Activated gamma-delta T cell (primary cell): ENCODE results near the gene C19orf25.
"Not testable (repeated sequence)": the region's sequence is repeated elsewhere in the genome, so short reads cannot be mapped to it uniquely, and the experiment has no call there.

ENCODE experiments used
- DNase-seq: peaks from one replicate; lab custom pipeline; 2025; lab: John Stamatoyannopoulos, UW
- total RNA-seq, 2 donors: gene quantifications; one replicate each; lab custom pipeline; 2026; lab: John Stamatoyannopoulos, UW

The C19orf25 gene
- 45.7 to 47.7 reads per million in 2 donors for total RNA-seq

- DNase-seq, result peak; percentile 79
Observed at GRCh38 chr19:1478934-1479707, at the start of gene C19orf25. C19orf25 (minus strand) TSS chr19:1479215; CDS start chr19:1478903, 312 bp downstream.

DNA sequence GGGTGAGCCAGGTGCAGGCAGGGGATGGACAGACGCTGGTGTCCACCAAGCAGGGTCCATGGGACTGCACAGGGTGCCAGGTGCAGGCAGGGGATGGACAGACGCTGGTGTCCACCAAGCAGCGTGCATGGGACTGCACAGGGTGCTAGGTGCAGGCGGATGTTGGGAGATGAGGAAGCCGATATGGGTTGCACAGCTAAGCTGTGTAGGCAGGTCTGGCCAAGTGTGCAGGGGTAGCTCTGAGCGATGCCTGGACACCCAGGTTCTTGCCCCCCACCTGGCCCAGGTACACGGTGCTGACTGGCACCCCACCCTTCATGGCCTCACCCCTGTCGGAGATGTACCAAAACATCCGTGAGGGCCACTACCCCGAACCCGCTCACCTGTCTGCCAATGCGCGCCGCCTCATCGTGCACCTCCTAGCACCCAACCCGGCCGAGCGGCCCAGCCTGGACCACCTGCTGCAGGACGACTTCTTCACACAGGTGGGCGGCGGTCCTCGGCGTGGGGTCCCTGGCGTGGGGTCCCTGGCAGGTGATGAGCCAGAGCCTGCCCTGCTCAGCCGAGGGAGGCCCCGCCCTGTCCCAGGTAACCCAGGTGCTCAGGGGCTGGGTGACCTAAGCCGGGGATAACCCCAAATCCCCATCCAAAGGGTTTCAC is 48.8 kb upstream of the C19orf25 start:
- no peak for DNase-seq

- no peak for DNase-seq
Observed at GRCh38 chr19:1526979-1527649, 48.1 kb upstream of the C19orf25 start.

- DNase-seq, result no peak
Observed at GRCh38 chr19:1526066-1526778, 47.2 kb upstream of the C19orf25 start.

DNA sequence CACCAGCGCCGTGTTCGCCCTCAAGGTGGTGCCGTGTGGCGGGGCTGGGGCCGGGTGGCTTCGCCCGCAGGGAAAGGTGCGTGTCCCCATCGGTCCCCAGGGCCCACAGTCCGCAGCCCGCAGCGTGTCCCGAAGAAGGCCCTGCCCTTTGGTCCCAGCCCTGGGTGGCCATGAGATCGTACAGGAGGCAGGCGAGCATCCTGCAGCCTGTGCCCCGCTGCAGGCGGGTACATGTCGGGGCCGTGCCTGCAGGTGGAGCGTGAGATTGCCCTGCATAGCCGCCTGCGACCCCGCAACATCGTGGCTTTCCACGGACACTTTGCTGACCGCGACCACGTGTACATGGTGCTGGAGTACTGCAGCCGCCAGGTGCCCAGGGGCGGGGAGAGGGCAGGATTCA is 46.3 kb upstream of the C19orf25 start:
- DNase-seq, result no peak

DNA sequence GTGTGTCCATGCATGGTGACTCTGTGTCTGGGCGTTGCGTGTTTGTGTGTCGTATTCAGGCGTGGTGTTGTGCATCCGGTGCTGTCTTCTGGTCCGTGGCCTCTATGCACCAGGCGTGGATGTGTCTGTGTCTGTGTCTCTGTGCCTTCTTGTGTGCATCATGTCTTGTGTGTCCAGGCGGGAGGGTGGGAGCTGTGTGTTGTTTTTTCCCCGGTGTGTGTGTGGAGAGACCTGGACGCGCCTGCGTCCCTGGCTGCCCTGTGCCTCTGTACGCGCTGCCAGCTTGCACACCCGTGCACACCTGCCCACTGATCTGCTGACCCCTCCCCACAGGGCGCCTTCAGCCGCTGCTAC is 45.9 kb upstream of the C19orf25 start:
- no peak for DNase-seq

DNA sequence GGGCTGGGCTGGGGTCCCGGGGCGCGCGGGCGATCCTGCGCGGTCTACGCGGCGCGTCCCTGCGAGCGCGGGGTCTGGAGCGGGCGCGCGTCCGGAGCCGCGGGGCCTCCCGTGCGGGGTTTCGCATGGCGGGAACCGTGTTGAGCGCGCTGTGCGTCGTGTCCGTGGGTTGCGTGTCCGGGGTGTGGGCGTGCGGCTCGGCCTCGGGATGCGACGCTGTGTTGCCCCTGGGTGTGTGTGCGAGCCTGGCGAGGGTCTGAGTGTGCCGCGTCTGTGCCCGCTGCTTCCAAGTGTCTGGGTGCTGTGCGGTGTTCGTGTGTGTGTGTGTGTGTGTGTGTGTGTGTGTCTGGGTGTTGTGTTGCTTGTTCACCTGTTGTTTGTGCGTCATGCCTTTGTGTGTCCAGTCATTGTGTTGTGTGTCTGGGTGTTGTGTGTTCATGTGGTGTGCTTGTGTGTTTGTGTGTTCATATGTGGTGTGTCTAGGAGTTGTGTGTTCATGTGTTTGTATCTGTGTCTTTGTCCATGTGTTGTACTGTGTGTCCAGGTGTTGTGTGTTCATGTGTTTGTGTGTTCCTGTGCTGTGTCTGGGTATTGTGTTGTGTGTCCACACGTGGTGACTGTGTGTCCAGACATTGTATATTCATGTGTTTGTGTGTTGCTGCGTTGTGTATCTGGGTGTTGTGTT is 45.4 kb upstream of the C19orf25 start:
- no peak for DNase-seq

DNA sequence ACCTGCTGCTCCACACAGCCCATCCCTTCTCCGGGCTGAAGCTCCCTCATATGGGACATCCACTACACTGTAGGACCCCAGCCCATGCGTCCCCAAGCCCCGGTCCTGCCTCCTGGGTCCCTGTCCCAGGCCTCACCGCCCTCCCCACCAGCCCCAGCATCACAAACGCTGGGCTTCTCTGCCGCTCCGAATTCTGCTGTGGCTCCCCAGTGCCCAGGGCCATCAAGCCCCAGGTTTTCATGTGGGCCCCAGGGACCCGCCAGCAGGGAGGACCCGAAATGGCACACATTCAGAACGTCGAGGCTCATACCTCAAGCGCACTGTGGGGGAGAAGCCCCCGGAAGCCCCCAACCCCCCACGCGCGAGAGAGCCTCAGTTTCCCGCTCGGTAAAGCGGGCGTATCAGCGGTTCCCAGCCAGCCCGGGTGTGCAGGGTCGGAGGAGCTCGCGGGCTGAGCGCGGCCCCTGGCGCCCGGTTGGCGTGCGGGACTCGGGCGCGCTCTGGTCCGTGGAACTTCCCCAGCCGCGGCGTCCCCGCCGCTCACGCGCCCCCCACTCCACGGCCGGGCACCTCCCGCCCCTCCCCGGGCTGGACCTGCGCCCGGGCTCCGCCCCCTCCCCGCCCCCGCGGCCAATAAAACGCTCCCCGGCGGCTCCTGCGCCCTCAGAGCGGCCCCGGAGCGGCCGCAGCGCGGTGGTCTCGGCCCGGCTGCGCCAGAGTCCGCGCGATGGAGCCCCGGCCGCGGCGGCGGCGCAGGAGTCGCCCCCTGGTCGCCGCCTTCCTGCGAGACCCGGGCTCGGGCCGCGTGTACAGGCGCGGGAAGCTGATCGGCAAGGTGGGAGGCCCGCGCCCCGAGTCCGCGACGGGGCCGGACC is 44.6 kb upstream of the C19orf25 start, which contains the start of gene PLK5:
PLK5 (plus strand) TSS at position 666 of the 875 bp plus-strand sequence. CDS start 2,920 bp downstream, outside the sequence.
- no peak for DNase-seq

DNA sequence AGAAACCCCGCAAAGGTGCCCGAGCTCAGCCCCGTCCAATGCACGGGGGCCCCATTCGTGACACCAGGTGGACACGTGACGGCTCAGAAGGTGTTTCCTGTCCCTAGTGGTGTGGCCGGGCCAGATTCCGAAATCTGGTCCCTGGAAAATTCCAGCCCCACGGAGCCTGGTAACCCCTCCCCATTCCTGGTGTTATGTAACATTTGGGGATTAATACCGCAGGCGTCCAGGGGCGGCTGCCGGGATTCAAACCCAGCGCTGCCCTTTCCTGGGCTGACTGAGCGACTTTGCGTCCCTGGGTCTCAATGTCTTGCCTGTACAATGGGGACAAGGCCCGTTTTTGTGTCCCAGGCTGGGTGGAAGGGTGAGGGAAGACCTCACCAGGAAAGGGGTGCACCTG is 43.8 kb upstream of the C19orf25 start:
- DNase-seq, result no peak

GRCh38 chr19:1522061-1522460 is 43.0 kb upstream of the C19orf25 start:
- DNase-seq, result no peak

- no peak for DNase-seq
Observed at GRCh38 chr19:1521636-1522035, 42.6 kb upstream of the C19orf25 start.

GRCh38 chr19:1520203-1520780 is 41.3 kb upstream of the C19orf25 start:
- no peak for DNase-seq

DNA sequence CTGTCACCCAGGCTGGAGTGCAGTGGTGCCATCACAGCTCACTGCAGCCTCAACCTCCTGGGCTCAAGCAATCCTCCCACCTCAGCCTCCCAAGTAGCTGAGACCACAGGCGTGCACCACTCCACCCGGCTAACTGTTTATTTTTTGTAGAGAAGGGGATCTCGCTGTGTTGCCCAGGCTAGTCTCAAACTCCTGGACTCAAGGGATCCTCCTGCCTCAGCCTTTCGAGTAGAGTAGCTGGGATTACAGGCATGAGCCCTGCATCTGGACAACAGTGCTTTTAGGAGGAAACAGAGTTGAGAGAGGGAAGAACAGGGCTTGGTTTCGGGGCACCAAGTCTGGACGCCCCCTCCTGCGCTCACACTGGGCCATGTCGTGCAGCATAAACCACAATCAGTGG is 40.8 kb upstream of the C19orf25 start:
- DNase-seq, result not testable (repeated sequence)

DNA sequence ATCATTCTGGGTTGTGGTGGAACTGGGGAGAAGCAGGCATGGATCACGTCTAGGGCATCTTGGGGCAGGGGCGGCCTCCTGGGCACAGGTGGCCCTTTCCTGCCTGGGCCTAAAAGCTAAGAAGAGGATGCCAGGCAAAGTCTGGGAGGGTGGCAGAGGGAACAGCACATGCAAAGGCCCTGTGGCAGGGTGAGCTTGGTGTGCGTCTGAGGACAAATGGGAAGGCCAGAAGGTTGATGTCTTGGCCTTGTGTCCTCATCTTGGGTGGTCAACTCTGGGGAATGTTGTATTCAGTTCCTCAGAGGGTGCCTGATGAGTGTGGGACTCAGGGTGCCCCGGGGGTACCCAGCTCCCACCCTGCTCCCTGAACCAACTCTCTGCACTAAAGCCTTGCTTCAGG is 39.5 kb upstream of the C19orf25 start:
- no peak for DNase-seq

GRCh38 chr19:1516395-1516753 is 37.4 kb upstream of the C19orf25 start:
- DNase-seq, result no peak

DNA sequence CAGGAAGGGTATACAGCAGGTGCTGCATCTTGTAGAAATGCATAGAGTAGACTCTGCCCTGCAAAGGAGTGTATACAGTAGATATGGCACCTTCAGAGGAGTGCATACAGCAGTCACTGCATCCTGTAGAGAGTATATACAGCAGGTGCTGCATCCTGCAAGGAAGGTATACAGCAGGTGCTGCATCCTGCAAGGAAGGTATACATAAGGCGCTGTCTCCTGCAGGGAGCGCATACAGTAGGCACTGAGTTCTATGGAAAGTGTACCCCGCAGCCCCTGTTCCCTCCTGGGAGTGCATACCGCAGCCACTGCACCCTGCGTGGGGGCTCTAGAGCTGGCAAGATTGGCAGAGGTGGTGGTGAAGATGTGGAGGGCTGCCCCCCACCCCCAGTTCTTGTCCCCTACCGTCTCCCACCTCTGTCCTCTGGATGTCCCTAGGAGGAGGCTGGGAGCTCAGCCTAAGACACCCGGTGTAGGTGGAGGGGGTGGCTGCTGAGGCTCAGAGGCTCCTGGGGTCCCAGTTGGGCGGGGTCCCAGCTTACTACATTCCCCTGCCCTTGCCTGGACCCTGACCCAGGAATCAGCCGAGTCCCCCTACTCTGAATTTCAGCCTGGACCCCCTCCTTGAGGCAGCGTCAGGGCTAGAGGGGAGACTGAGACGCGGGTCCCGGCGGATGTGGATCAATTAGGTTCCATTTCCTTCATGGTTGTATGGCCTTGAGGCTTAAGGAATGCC is 36.1 kb upstream of the C19orf25 start:
- DNase-seq, result no peak

DNA sequence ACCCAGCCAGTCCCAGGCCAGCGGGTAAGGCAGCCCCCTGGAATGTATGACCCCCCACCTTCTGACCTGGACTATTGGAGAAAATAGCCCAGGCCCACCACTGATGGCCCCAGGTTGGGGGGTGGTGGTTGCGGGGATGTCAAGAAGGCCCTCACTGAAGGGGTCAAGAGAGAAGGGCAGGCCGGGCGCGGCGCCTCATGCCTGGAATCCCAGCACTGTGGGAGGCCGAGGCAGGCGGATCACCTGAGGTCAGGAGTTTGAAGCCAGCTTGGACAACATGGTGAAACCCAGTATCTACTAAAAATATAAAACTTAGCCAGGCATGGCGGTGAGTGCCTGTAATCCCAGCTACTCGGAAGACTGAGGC is 35.3 kb upstream of the C19orf25 start:
- DNase-seq, result no peak

- DNase-seq, result peak; percentile 50
Observed at GRCh38 chr19:1513499-1514294, 34.7 kb upstream of the C19orf25 start.
